GM18519 (cell line): ENCODE data around the gene LMO2.
"Not testable (repeated sequence)": the region's sequence is repeated elsewhere in the genome, so short reads cannot be mapped to it uniquely, and the experiment has no call there.

Experiments used
- ATAC-seq: cut with Tn5 transposase; IDR thresholded peaks from one replicate; pipeline ENCODE4 v1.9.1; 2021; ENCODE audit warnings: mild to moderate bottlenecking, moderate library complexity; ENCODE audit not compliant: unreplicated experiment, low FRiP score

The LMO2 gene

GRCh38 chr11:33866936-33867335 lies 24.9 kb downstream of the LMO2 start:
- ATAC-seq: no peak

- no peak for ATAC-seq
These were observed 27.4 kb downstream of the LMO2 start for GRCh38 chr11:33864479-33864878.

- ATAC-seq: no peak
These were observed 28.3 kb downstream of the LMO2 start for GRCh38 chr11:33863418-33864172.

GRCh38 chr11:33861941-33862589 lies 29.8 kb downstream of the LMO2 start:
- no peak for ATAC-seq

GRCh38 chr11:33861386-33861785 lies 30.5 kb downstream of the LMO2 start:
- ATAC-seq: no peak

- ATAC-seq: no peak
These were observed 30.9 kb downstream of the LMO2 start for GRCh38 chr11:33860926-33861325.

GRCh38 chr11:33859306-33859705 lies 32.6 kb downstream of the LMO2 start:
- ATAC-seq: no peak

GRCh38 chr11:33857933-33858371 lies 33.9 kb downstream of the LMO2 start:
- ATAC-seq: peak; percentile 82

GRCh38 chr11:33855500-33855899 lies 36.4 kb downstream of the LMO2 start:
- ATAC-seq: no peak

GRCh38 chr11:33848717-33849390 lies 43.0 kb downstream of the LMO2 start:
- ATAC-seq: no peak

- no peak for ATAC-seq
These were observed 44.6 kb downstream of the LMO2 start for GRCh38 chr11:33847251-33847650.

GRCh38 chr11:33844236-33844635 lies 47.6 kb downstream of the LMO2 start:
- no peak for ATAC-seq

- ATAC-seq: no peak
These were observed 48.9 kb downstream of the LMO2 start for GRCh38 chr11:33843018-33843417.

- ATAC-seq: no peak
These were observed 49.5 kb downstream of the LMO2 start for GRCh38 chr11:33842236-33842915.

- ATAC-seq: not testable (repeated sequence)
These were observed 53.6 kb downstream of the LMO2 start for GRCh38 chr11:33838234-33838633.

- not testable (repeated sequence) for ATAC-seq
These were observed 54.5 kb downstream of the LMO2 start for GRCh38 chr11:33837334-33837733.

GRCh38 chr11:33835143-33835878 lies 56.6 kb downstream of the LMO2 start:
- no peak for ATAC-seq

- ATAC-seq: no peak
These were observed 59.2 kb downstream of the LMO2 start for GRCh38 chr11:33832676-33833075.

GRCh38 chr11:33830903-33831648 lies 60.8 kb downstream of the LMO2 start:
- ATAC-seq: no peak
